ENCODE data around the gene ALDH16A1.
"Not testable (repeated sequence)": the region's sequence is repeated elsewhere in the genome, so short reads cannot be mapped to it uniquely, and the experiment has no call there.

Gene ALDH16A1

DNA sequence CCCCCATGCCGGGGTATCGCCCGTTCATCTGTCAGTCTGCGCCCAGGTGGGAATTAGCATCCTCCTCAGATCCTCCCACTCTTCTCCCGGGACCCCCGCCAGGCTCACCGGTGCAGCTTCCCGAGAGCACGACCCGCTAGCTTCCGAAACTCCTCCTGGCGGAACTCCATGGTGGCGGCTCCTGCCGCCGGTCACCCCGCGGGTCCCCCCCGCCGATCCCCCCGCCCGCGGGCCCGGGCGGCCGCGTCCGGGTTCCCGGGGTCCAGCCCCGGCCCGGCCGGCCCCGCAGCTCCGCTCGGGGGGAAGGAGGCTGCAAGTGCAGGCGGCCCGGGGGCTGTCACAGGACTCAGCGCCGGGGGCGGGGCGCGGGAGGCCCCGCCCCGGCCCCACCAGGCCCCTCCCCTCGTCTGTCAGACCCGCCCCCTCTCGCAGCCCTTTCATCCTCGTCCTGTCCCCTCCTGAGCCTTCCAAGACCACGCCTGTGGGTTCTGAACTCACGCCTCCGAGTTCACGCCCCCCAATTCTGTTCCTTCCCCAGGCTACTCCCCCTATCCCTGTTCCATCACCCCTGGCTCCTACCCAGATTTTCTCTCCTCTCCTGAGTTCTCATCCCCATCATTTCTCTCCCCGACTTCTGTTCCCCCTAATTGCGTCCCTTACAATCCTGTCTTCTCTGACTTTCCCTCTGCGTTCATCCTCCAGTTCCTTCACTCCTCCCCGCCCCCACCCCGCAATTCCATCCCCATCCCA, 11.6 kb upstream of the ALDH16A1 start, which contains the start of gene SLC17A7:
SLC17A7 (minus strand) TSS at position 318 of the 750 bp plus-strand sequence; CDS start at position 170, 148 bp downstream.
- DNase-seq: peak; percentile 37 to 52

DNA sequence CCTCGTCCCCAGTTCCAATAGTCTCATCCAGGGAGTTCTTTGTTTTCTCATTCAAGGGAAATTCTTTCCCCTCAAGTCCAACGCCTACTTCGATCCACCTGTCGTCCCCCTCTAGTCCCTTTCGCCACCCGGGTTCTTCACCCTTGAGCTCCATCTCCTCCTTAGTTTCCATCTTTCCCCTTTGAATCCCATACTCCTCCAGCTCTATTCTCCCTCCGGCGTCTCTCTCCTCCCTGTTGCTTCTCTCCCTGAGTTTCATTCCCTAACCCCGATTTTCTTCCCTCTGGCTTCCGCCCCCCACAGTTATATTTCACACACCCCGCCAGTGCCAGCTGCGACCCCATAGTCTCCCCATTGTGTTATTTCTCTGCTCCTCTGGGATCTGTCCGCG, 11.1 kb upstream of the ALDH16A1 start:
- DNase-seq: no peak

GRCh38 chr19:49442354-49442753, 10.7 kb upstream of the ALDH16A1 start:
- peak; percentile 25 to 36 for DNase-seq

GRCh38 chr19:49442771-49443365, 10.2 kb upstream of the ALDH16A1 start:
- peak; percentile 76 to 83 for DNase-seq

DNA sequence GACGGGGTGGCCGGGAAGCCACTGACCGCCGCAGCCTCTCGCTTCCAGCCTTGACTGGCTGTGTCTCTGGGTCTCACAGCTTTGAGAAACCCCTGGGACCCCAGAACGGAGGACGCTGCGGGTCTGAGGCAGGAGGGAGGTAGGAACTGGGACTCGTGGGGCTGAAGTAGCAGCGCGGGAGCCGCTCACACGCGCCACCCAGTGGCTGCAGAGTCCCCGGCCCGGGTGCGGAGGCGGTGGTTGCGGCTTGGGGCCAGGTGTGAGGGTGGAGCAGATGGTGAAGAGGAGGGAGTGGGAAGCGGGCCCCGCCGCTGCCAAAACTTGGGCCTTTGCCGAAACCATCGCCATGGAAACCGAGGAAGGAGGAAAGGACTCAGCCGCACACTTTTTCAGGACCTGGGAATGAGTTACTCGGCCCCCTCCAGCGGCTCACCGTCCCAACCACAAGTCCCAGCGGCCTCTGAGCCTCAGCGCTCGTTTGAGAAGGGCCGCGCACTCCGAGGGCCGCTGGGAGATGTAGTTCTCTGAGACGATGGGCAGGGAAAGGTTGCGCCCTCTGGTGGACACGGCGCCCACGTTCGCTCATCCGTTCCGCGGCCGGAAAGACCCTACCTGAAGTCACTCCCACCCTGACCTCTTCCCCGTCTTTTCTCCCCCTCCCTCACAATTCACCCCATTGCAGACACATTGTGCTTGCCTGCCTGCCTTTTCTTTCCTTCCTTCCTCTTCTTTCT, 9.5 kb upstream of the ALDH16A1 start:
- DNase-seq: peak; percentile 94 to 95

DNA sequence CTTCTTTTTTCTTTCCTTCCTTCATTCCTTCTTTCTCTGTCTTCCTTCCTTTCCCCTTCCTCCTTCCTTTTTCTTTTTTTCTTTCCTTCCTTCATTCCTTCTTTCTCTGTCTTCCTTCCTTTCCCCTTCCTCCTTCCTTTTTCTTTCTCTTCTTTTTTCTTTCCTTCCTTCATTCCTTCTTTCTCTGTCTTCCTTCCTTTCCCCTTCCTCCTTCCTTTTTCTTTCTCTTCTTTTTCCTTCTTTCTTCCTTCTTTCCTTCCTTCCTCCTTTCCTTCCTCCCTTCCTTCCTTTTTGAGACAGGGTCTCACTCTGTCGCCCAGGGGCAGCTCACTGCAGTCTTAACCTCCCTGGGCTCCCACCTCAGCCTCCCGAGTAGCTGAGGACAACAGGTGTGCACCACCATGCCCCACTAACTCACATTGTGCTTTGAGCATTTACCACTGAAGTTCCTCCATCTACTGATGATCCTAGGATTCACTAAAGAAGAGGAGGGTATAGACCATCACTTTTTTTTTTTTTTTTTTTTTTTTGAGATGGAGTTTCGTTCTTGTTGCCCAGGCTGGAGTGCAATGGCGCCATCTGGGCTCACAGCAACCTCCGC, 8.8 kb upstream of the ALDH16A1 start:
- peak in 1 of 2 experiments; percentile 3 for DNase-seq

- no peak for DNase-seq
Measured at GRCh38 chr19:49445997-49446396, 7.0 kb upstream of the ALDH16A1 start.

- DNase-seq: peak; percentile 43 to 57
Measured at GRCh38 chr19:49447485-49448431, 5.3 kb upstream of the ALDH16A1 start.

DNA sequence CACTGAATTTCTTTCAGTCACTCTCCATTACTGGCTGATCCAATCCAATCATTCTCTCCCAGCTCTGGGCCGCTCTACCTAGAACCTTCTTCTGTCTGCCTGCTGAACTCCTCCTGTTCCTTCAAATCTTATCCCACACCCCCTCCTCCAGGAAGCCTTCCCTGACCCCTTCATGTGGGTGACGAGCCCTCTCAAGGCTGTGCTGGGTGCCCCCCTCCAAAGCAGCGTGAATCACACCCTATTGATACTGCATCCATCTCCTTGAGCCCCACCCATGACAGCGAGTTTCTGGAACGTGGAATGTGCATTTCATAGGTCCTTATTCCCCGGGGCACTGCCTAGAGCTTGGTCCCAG, 4.6 kb upstream of the ALDH16A1 start:
- no peak for DNase-seq

- DNase-seq: no peak
Measured at GRCh38 chr19:49450405-49450804, 2.6 kb upstream of the ALDH16A1 start.

DNA sequence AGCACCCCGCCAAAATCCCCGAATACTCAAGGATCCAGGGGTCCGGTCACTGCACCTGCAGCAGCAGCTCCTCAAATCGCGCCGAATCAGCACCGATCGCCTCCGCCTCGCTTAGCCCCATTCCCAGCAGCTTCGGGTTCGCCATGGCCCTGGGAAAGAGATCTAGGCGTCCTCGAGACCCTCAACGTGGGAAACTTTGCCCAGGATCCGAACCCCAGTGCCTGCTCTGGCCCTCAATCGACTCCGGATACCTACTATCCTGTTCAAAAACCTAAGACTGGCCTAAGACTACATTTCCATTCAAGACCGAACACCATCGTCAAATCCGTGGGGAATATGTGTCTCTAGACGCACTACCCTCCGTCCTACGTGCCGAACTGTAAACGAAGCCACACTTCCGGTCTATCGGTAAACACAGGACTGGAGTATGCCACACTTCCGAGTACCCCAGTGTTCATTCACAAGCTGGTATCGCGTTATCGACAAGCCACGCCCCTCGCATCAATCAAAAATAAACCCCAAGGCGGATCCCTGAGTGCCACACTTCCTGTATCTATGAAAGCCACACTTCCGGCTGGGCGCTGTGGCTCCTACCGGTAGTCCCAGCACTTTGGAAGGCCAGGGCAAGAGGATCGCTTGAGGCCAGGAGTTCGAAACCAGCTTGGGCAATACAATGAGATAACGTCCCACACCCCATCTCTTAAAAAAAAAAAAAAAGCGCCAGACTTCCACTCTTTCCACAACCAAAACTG, 1.4 kb upstream of the ALDH16A1 start, which contains the start of gene PIH1D1:
PIH1D1 (minus strand) TSS at position 385 of the 752 bp plus-strand sequence; CDS start at position 145, 240 bp downstream.
- DNase-seq: peak; percentile 95 to 97

DNA sequence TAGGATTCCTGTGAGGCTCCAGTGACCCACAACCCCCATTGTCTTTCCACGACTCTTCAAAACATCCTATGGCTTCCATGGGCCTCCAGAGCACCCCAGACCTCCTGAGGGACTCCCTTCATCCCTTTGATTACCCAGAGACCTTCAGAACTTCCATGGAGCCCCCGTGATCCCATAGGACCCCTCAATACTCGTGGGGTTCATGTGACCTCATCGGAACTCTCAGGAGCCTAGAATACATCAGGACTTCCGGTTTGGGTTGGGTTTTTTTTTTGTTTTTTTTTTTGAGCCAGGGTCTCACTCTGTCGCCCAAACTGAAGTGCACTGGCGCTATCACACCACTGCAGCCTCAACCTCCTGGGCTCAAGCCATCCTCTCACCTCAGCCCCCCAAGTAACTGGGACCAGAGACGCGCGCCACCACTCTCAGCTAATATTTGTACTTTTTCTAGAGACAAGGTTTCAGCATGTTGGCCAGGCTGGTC, 774 bp downstream of the ALDH16A1 start:
- DNase-seq: no peak

DNA sequence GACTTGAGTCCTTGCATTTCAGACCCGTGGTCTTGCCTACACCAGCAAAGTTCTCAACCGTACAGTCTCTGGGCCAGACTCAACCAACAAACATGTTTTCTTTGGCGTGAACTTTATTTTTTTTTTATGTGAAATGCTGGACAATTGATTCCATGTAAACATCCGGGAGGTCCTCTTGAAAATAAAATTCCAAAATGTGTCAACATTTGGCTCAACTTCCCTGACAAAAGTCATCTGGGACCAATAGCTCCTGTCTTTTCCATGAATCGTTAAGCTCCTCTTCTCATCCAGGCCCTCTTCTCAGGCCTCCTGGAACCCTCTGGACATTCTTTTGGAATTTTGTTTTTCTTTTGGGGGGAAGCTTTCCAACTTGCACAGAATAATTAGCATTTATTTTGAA, 2.7 kb downstream of the ALDH16A1 start:
- no peak for DNase-seq

DNA sequence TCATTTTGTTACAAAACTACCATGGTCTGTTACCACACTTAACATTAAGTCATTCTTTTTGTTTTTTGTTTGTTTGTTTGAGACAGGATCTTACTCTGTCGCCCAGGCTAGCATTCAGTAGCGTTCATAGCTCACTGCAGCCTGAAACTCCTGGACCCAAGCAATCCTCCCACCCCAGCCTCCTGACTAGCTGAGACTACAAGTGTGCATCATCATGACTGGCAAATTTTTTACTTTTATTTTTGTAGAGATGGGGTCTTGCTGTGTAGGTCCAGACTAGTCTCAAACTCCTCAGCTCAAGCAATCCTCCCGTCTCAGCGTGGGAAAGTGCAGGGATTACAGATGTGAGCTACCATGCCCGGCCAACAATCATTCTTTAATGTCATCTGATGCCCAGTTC, 3.3 kb downstream of the ALDH16A1 start:
- DNase-seq: no peak

GRCh38 chr19:49458567-49458903, 5.5 kb downstream of the ALDH16A1 start:
- no peak for DNase-seq

DNA sequence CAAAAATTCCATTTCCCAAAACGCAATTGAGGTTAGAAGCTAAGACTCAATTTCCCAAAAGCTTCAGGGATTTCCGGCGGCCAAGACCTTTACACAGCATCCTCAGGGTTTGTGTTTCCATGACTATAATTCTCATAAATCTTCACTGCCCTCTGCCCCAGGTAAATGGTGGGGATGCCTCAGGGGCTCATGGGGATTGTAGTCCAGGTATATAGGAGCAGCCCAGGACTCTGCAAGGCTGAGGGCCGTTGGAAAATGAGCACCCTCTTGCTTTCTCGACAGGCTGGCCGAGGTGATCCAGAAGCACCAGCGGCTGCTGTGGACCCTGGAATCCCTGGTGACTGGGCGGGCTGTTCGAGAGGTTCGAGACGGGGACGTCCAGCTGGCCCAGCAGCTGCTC, 6.4 kb downstream of the ALDH16A1 start:
- DNase-seq: no peak

DNA sequence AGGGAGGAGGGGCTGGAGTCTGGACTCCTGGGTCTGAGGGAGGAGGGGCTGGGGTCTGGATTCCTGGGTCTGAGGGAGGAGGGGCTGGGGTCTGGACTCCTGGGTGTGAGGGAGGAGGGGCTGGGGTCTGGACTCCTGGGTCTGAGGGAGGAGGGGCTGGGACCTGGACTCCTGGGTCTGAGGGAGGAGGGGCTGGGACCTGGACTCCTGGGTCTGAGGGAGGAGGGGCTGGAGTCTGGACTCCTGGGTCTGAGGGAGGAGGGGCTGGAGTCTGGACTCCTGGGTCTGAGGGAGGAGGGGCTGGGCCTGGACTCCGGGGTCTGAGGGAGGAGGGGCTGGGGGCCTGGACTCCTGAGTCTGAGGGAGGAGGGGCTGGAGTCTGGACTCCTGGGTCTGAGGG, 8.1 kb downstream of the ALDH16A1 start:
- not testable (repeated sequence) for DNase-seq

GRCh38 chr19:49461656-49462055, 8.6 kb downstream of the ALDH16A1 start:
- no peak for DNase-seq

- DNase-seq: no peak
Measured at GRCh38 chr19:49462492-49462891, 9.5 kb downstream of the ALDH16A1 start.

GRCh38 chr19:49463960-49464740, 11.1 kb downstream of the ALDH16A1 start:
- DNase-seq: no peak

Data from activated CD4-positive, alpha-beta T cell treated with anti-CD3 and anti-CD28 coated beads, Interleukin-2, amount 50 U/mL, for 48 hours (primary cell).